LHCN-M2 (cell line): Measurements from ENCODE around the gene PBX1. TPM values are rescaled to one million over a fixed set of nuclear protein-coding genes. Genes with fewer than 3 reads are reported as not detected.
A peak's percentile ranks its signal among the peaks of the same experiment; 100 is the strongest.
"Not testable (repeated sequence)": the region's sequence is repeated elsewhere in the genome, so short reads cannot be mapped to it uniquely, and the experiment has no call there.

Experiments used
- DNase-seq: peaks from one replicate; pipeline ENCODE4 v3.0.0-alpha.2; 2012; ENCODE audit warnings: low read depth
- polyA plus RNA-seq: library from polyadenylated mRNA; unstranded; fragments of >200 nt; gene quantifications from one replicate; pipeline ENCODE4 v1.2.1, GENCODE V29; 2012; ENCODE audit warnings: missing spikeins
- total RNA-seq: library from RNA; depleted of rRNA; stranded (reverse); fragments of >200 nt; gene quantifications from 2 replicates; pipeline ENCODE4 v1.2.3, GENCODE V29; 2014; rRNA removed

PBX1 gene
- total RNA-seq, result 1.9 and 3.6 TPM in 2 replicates
- 1.6 TPM for polyA plus RNA-seq

DNA sequence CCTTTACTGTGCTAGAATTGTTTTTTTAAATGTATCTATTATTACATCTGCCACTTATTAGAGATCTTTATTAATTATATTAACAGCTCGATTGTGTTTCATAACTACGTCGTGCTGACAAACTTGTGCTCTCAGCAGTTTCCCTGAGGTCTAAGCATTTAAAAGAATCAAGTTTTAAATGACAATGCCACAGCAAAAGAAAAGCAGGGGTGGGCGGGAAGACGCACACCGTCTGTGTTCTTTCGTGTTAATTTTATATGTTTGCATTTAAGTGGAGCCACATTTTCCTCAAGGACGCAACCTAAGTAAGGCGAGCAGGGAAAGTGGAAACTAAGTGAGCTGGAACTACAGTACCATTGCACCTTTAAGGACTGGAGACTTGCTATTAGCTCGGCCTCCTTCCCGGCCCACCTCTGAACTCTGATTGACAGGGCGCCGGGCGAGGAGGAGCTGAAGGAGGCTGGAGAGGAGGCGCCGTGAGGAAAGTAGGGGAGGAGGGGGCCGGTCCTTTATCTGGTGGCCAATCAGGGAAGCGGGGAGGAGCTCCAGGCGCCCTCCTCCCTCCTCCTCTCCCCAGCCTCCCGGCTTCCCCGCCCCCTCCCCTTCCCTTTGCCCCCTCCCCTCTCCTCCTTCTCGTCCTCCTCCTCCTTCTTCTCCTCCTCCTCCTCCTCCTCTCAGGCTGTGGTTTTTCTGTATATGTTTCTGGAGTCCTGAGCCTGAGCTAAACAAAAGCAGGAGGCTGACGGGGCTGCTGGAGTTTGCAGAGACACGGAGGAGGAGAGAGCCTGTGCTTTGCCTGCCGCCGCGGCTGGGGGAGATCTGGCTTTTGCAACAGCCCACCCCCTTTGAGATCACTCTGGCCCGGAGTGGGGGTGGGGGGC, at the start of gene PBX1:
TSS of gene PBX1 (plus strand) at position 724 of the 881 bp plus-strand sequence.
- DNase-seq, result peak; percentile 95

DNA sequence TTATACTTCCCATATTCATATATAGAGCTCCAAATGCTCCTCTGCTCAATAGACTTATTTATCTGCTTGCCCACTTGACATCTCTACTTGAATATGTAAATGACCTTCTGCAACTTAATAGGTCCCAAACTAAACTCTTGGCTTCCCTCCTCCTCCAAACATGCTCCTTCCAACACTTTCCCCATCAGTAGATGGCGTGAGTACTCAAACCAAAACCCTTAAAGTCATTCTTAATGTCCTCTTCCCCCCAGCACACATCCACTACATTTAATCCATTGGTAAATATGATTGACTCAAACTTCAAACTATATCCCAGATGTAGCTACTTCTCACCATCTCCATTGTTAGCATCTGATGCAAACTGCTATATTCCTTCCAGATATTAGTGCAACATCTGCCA, 48.5 kb upstream of the PBX1 start:
- DNase-seq, result no peak

DNA sequence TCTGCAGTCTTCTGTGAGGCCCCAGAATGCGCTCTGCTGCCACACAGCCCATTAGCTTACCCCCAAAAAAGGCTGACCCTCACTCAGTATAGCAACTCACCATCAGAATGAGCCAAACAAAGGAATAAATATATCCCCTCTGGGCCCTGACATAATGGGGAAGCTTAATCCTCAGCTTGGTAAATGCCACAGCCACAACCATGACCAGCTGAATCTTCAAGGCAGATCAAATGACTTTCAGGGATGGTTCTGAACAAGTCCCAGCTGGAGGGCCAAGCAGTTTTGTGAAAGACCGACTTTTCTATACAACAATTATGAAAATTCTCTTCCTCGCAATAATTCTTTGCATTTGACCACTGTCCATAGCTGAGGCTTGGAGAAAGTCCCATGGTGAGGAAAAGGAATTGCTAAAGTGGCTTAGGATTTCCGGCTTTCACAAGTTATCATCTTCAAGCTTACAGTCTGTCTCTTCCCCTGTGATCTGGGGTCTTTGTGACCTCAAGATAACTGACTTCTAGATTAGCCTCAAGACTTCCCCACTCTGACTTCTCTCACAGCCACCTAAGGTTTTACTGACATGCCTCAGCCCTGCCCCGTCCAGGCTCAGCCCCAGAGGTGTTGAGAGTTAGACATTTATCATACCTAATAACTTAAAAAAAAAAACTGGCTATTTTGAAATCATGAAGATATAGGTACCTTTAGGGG, 47.8 kb upstream of the PBX1 start:
- no peak for DNase-seq

DNA sequence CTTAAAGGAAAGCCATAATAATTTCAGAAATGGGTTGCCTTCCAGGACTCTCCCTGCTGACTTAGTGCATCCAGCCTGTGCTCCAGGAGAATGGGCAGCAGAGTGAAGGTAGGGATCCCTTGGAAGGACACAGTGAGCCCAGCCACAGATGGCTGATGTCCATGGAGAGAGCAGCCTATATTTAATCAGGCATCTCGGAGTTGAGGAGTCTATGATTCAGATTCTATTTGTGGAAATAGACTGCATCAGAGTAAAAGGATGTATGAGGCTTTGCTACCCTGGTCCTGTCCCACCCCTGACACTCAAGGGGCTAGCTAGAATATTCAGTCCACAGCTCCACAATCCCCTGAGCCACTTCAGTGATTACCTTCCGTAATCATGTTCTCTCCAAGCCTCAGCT, 43.8 kb upstream of the PBX1 start:
- DNase-seq, result no peak

DNA sequence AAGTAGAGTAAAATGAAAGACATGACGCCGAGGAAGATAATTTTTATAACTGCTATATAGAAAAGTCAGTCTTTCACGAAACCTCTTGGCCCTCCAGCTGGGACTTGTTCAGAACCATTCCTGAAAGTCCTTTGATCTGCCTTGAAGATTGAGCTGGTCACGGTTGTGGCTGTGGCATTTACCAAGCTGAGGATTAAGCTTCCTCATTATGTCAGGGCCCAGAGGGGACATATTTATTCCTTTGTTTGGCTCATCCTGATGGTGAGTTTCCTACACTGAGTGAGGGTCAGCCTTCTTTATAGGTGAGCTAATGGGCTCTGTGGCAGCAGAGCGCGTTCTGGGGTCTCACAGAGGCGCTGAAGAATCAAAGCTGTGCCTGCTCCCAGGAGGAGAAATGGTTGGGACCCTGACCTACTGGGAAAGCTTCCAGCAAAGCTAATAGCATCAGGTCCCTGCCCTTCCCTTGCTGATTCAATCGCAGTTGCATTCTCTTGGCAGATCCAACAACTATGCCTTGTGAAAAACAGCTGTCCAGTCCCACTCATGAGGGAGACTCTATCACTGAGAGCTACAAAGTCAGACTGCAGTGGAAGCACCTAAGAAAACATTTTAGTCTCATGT, 43.2 kb upstream of the PBX1 start:
- no peak for DNase-seq

DNA sequence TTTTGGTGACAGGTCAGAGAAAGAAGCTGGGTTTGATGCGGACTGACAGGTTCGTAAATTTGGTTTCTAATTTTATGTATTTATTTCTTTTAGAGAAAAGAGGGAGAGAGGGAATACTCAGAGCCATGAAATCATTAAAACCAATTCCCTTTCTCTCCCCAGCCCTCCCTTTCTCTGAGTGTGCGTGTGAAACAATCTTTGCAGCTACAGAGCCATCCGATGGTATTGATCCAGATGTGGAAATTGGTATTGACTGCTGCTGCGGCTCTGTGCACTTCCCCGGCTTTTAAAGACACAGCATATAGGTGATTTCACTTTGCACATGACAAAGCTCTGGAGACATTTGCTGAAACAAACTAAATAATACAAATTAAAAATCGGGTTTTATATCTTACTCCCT, 42.4 kb upstream of the PBX1 start:
- DNase-seq, result no peak

DNA sequence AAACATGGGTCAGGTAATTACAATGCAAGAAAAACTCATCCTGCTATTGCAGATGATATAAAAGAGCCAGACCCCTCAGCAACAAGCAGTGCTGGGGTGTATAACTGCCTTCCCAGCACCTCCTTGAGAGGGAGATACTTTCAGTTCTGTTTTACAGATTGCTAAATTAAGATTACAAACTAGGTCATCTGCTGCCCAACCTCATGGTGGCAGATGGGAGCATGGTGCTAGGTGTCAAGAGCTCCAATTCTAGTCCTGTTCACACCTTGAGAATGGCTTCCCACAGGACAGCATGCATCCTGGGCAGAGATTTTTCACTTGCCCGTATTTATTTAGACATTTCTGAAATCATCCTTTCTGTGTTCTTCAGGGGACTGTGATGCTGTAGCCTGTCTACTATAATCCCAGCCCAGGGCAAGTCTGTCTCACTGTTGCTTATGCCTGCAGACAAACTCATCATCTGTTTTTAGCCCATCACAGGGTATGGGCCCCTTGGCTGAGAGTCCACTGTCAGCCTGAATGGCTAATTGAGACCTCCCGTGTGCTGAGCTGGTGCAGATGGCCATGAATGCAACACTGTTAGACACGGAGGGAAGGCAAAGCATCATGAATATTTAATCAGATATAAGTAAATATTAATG, 40.2 kb upstream of the PBX1 start:
- no peak for DNase-seq

DNA sequence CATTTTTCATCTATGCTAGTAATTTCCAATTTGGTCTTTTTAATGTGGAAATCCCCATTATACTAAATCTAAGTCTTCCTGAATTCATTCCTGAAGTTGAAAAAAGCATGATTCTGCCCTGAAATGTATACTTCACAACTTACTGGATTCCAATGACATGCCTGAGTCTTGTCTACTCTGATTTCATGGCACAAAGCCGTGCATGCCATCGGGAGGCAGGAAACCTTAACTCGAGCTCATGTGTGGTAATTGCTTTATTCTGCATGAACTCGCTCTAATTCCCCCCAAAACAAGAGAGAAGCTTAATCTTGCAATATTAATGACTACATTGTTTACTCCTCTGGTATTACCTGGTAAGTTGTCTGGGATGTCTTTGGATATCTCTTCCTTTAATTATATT, 39.6 kb upstream of the PBX1 start:
- DNase-seq, result no peak

DNA sequence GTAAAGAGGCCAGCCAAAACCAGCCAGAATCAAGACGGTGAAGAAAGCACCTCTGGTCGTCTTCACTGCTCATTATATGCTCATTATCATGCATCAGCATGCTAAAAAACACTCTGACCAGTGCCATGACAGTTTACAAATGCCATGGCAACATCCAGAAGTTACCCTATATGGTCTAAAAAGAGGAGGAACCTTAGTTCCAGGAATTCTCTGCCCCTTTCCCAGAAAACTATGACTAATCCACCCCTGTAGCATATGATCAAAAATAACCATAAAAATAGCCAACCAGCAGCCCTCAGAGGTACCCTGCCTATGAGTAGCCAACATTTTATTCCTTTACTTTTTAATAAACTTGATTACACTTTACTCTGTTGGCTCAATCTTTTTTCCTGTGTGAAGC, 34.2 kb upstream of the PBX1 start:
- no peak for DNase-seq

DNA sequence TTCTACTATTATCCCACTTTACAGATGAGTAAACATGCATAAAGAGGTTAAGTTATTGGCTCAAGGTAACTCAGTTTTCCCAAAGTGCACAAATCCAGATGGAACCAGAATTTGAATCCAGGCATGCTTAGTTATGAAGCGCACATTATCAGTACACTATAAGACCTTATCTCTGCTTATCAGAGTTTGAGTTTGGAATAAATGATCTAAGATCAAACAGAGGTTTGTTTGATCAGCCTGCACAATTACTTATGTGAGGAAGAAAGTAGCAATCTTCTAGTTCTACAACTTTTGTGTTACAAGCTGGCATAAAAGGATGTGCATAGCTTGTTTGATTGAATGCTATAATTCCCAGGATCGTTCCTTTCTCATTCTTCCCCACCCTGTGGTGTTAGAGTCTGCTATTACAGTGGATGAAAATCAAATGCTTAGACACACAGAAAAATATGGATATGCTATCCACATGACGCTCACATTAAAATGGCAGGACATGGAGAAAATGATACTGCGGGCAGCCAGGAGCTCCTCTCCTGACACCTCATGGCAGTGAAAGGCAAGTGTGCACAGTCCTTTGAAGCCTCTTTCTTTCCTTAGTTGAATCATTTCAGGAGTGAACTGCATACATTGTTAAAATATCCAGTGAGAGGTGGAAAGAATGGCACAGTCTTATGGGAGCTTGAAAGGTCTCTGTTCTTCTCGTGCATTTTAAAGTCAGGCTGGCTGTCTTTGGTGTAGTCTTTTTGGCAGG, 23.9 kb upstream of the PBX1 start:
- no peak for DNase-seq

DNA sequence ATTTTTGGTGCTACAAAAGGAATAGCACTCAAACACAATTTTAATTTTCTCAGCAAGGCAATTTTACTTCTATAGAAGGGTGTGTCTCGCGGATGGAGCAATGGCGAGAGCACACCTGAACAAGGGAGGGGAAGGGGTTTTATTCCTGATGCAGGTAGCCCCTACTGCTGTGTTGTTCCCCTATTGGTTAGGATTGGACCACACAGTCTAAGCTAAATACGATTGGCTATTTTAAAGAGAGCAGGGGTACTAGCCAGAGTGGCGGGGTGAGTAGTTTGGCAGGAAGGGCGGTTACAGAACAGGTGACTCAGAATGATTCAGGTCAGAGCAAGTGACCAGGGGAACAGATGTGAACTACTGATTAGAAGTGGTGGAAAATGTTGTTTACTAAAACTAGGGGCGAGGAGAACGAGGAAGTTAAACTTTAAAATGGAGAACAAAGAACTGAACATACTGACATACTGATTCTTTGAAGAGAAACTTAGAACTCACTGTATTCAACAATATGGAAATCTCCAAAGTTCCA, 6.5 kb upstream of the PBX1 start:
- DNase-seq, result not testable (repeated sequence)

DNA sequence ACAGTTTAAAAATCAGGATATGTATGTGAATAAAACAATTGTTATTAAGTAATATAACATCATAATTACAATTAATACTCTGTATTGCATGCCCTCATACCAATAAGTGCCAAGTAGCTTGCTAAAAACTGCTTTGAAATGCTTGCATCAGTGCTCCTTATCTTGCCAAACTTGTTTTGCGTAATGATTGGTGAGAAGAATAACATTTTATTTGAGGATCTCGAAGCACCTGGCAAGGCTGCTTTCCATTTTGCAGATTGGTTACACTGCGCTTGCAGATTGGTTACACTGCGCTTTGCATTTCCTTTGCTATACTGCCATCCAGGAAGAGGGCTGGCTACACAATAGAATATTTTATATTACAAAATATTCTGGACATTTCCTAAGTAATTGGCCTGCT, 1.7 kb upstream of the PBX1 start:
- no peak for DNase-seq

DNA sequence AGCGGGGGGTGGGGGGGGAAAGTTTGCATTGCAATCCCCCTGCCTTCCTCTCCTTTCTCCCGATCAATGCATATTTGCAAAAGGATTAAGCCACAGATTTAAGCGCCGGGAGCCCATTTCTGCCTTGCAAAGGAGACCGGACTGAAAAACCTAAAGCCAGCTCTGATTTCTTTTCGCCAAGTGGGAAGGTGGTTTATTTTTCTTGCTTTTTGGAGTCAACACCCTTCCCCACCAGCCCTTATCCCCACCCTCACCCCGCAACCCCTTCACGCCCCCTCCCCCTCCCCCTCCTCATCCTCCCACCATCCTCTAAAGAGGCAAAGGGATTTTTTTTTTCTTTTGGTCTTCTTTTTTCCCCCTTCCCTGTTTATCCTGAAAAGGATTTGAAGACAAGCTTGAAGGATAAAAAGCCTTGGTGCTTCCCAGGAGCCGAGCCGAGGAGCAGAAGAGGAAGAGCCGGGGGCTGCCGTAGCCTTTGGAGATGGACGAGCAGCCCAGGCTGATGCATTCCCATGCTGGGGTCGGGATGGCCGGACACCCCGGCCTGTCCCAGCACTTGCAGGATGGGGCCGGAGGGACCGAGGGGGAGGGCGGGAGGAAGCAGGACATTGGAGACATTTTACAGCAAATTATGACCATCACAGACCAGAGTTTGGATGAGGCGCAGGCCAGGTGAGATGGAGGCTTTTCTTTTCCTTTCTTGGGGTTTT, 513 bp downstream of the PBX1 start:
- peak; percentile 12 for DNase-seq

DNA sequence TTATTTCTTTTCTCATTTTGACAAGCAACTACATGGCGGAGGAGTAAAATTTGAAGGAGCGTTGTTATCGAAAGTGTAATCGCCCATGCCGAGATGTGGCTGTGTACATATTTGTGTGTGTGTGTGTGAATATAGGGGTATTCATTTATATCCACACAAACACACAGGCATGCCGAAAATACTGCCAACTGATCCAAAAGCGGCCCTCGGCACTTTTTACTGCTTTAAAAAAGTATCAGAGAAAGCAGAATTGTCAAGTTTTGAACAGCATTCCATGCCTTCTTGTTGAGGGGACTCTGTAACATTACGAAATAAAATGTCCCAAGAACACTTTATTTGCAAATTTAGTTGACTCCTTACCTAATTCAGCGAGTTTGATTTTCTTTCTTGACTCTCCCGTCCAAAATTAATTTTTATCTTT, 1.1 kb downstream of the PBX1 start:
- DNase-seq, result no peak

DNA sequence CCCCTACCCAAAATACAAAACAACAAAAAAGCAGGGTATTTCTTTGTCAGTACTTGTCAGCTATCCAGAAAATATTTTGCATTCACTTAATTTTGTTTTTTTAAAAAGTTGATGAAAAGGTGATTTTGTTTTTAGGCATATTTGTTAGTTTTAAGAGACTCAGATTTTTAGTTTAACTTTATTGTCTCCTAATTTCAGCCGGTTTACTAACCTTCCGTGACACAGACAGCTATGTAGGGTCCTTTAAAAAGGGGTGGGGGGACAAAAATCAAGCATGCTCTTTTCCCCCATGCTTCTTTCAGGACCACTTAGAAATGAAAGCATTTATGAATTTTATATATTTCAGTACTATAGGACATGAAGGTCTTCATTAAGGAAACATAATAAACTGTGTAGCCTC, 1.6 kb downstream of the PBX1 start:
- DNase-seq, result no peak

DNA sequence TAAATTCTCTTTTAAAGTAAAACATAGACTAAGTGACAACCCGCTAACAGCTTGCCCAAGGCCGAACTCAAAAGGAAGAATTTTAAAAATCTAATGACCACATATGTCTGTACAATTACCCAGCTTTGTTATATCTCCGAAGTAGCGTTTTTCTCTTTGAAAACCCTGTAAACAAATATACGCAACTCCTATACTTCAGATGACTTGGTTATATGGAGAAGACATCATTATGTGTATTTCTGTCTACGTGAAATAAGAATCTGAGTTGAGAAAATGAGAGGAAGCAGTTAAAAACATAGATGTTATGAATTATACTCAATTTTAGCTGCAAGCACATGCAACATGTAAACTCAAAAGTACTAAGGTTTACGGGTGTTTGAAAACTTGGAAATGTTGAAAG, 2.0 kb downstream of the PBX1 start:
- no peak for DNase-seq

DNA sequence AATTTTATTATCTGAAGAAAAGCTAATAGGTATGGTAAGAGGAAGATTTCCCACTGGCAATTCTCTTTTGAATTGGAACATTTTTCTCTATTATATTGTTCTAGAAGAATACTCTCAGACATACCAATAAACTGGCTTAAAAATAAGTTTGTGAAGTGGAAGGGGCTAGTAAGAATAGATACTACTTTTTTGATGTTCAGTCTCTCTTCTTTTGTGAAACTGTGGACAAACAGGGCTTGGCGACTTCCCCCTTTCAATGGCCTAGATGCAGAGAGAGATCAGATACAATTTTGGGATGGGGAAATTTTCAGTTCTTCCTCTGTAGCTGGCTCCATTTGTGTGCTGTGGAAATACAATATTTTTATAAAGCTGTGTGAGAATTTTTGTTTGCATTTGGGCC, 2.5 kb downstream of the PBX1 start:
- DNase-seq, result no peak

DNA sequence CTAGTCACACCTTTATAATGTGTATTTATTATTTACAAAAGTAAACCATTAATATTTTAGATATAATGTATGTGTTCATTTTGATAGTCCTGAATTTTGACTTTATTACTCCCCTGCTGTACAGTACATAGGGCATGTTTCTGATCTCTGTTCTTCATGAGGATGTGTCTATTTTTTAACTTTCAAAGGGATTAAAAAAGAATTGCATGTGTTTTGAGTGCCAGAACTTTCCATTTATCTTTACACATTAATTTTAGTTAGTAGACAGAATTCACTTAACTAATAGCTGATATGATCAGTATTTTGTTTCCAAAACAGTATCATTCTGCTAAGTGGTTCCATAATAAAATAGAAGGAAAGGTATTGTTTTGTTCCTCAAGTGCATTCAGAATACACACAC, 3.1 kb downstream of the PBX1 start:
- DNase-seq, result no peak

DNA sequence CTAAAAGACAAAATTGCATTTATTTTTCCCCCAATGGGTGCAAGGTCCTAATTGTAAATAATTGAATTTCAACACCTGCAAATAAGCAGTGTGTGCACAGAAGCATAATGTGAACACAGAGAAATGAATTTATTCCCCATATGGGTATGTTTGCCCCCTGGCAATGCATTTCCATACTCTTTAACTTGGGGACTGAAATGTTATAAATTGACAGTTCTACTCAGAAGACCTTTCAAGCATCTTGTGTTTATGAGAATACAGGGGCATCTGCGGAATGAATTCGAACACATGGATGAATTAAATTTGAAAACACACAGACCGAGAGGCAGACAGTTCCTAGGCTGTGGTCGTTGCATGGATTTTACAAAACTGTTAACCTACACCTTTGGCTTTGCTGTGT, 3.5 kb downstream of the PBX1 start:
- no peak for DNase-seq

DNA sequence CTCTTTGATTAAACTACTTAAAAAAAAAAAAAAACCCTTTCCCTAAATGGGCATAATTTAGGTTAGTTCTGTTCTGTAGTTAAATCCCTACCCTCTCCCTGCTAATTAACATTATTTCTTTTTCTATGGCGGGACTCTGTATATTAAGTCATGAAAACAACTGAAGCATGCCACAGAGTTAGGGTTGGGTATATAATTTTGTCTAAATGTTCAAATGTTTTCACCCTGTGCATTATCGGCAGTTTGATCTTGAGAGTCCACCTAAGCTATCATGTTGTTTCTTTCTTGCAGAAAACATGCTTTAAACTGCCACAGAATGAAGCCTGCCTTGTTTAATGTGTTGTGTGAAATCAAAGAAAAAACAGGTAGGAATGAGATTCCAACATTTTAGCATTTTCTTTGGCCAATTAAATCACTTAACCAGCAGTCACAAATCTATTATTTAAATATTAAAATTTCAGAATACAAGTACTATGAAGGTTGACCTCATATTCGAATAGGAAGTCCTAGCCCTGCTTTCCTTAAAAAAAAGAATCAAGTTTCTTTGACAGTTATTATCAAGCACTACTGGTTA, 4.0 kb downstream of the PBX1 start:
- DNase-seq, result no peak
